Osteocyte (in vitro differentiated cells): Measurements from ENCODE around the gene CPA1. TPM values are rescaled to one million over a fixed set of nuclear protein-coding genes. Genes with fewer than 3 reads are reported as not detected.

Source experiments
- DNase-seq: peaks from one replicate; pipeline ENCODE4 v3.0.0; 2021; ENCODE audit warnings: mixed read lengths; ENCODE audit not compliant: unreplicated experiment; ENCODE audit errors: extremely low spot score
- H3K27ac Mint-ChIP-seq: one replicate; pipeline ENCODE4 v1.8.0; 2021; ENCODE audit warnings: mild to moderate bottlenecking, mixed read lengths; ENCODE audit not compliant: unreplicated experiment
- H3K27me3 Mint-ChIP-seq: one replicate; pipeline ENCODE4 v1.8.0; 2021; ENCODE audit warnings: mixed read lengths; ENCODE audit not compliant: unreplicated experiment
- H3K36me3 Mint-ChIP-seq: one replicate; pipeline ENCODE4 v1.8.0; 2021; ENCODE audit warnings: mixed read lengths; ENCODE audit not compliant: unreplicated experiment
- H3K4me1 Mint-ChIP-seq: one replicate; pipeline ENCODE4 v1.8.0; 2021; ENCODE audit warnings: mixed read lengths; ENCODE audit not compliant: unreplicated experiment
- H3K4me3 Mint-ChIP-seq: one replicate; pipeline ENCODE4 v1.8.0; 2021; ENCODE audit warnings: mild to moderate bottlenecking, moderate library complexity, mixed read lengths; ENCODE audit not compliant: unreplicated experiment
- H3K9me3 Mint-ChIP-seq: one replicate; pipeline ENCODE4 v1.8.0; 2021; ENCODE audit warnings: mixed read lengths; ENCODE audit not compliant: unreplicated experiment
- total RNA-seq: library from RNA; stranded (reverse); gene quantifications from 2 replicates; pipeline ENCODE4 v1.2.1, GENCODE V29; 2021
- TF ChIP-seq, protein P1 (sequence below): fragments of 200-600 bp; sonication (generic); IDR thresholded peaks from 2 replicates; pipeline ENCODE4 v1.5.0; 2021; ENCODE audit warnings: antibody characterized with exemption, mild to moderate bottlenecking, moderate library complexity

CPA1 gene
- total RNA-seq, 1 donor from 2014 or later = not detected

DNA sequence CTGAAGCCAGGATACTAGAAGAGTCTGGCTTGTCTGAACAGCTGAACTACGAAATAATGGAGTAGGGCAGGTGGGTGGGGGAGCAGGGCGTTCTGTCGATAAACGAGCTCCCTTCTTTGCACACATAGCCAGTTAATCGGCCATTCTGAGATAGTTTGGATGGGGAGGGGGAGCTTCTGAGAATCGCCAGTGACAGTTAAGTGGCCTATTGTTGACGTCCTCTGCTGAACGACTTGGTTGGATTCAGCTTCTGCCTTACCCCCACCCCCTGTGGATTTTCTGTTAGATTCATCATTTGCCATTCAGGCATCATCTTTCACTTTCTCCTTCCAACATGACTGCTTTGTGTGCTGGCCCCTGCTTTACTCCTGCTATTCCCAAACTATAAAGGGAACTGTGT, 35.2 kb upstream of the CPA1 start:
- TF ChIP-seq, protein P1, sequence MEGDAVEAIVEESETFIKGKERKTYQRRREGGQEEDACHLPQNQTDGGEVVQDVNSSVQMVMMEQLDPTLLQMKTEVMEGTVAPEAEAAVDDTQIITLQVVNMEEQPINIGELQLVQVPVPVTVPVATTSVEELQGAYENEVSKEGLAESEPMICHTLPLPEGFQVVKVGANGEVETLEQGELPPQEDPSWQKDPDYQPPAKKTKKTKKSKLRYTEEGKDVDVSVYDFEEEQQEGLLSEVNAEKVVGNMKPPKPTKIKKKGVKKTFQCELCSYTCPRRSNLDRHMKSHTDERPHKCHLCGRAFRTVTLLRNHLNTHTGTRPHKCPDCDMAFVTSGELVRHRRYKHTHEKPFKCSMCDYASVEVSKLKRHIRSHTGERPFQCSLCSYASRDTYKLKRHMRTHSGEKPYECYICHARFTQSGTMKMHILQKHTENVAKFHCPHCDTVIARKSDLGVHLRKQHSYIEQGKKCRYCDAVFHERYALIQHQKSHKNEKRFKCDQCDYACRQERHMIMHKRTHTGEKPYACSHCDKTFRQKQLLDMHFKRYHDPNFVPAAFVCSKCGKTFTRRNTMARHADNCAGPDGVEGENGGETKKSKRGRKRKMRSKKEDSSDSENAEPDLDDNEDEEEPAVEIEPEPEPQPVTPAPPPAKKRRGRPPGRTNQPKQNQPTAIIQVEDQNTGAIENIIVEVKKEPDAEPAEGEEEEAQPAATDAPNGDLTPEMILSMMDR = no peak
- no peak overlapping the region for H3K4me3 Mint-ChIP-seq
- no peaks in the 10 kb centered on the region for H3K27me3 Mint-ChIP-seq
- DNase-seq = no peak
- peaks cover 3% of the 10 kb centered on the region for H3K9me3 Mint-ChIP-seq
- H3K4me1 Mint-ChIP-seq = peaks cover 23% of the 10 kb centered on the region
- peak overlapping the region; percentile 42 for H3K27ac Mint-ChIP-seq
- H3K36me3 Mint-ChIP-seq = no peaks in the 10 kb centered on the region

DNA sequence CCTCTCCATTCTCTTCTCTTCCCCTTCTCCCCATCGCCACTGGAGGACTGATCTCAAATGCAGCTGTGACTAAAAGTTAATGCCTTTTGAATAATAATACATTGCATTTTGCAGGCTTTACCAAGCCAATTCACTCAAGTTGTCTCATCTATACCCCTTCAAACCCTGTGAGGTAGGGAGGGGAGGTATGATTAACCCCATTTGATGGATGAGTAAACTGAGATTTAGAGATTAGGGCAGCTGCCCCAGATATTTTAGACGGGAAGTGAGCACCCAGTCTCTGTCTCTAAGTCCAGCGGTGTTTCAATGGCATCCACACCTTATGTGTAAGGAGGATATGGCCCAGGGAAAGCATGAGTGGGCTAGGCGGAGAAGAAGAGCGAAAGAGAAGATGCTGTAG, 34.6 kb upstream of the CPA1 start:
- Mint-ChIP-seq H3K27me3 (no peaks in the 10 kb centered on the region), H3K27ac (peak overlapping the region; percentile 42), H3K4me1 (peaks cover 29% of the 10 kb centered on the region), H3K36me3 (no peaks in the 10 kb centered on the region), H3K4me3 (no peak overlapping the region), H3K9me3 (peaks cover 3% of the 10 kb centered on the region)
- no peak for DNase-seq
- TF ChIP-seq, protein P1 = no peak

DNA sequence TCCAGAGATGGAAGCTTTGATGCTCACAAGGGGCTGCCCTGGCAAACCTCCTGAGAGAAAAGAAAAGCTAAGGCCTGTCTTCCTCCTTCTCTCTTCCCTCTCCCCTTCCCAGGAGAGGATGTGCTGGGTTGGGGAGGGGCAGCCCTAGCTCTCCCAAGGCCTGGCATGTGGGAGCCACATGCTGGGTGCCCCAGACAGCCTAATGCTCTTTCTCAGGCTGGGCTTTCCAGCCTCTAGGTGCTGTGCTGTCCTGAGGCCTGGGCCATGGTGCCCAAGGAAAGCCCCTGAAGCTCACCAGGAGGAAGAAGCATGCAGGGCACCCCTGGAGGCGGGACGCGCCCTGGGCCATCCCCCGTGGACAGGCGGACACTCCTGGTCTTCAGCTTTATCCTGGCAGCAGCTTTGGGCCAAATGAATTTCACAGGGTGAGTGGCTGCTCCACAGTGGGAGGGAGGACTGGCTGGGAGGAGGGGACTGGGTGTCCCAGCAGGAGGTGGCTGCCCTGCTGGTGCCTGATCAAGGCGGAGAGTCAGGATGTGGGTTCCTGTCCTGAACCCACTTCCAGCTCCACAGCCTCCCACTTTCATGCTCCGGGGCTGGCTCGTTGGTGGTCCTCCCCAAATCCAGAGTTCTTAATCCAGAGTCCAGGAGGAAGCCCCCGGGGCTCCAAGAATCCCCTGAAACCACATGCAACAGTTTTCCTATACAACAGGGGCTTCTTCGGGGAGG, 34.0 kb upstream of the CPA1 start:
- H3K27ac Mint-ChIP-seq = no peak overlapping the region

DNA sequence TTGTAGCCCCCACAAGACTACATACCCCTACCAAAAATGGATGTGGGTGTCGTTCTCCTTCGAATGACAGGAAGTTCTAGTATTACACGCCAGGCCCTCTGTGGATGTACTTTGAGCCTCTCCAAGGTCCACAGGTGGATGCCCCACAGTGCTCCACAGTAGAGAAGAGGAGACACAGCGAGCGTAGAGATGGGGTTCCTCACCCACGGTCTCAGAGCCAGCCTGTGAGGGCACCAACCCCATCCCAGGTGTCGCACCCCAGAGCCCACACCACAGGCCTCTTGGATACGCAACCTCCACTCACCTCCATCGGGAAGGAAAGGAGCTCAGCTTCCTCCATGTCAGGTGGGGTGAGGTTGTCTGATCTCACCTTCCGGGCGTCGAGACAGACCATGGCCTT, 33.4 kb upstream of the CPA1 start:
- no peak for DNase-seq
- Mint-ChIP-seq H3K4me3 (no peak overlapping the region), H3K36me3 (no peaks in the 10 kb centered on the region), H3K4me1 (peaks cover 41% of the 10 kb centered on the region), H3K27ac (no peak overlapping the region), H3K27me3 (no peaks in the 10 kb centered on the region), H3K9me3 (no peaks in the 10 kb centered on the region)
- TF ChIP-seq, protein P1 = no peak

More for the DNA sequence above, 34.0 kb upstream of the CPA1 start:
- TF ChIP-seq, protein P1 = no peak
- no peaks in the 10 kb centered on the region for H3K36me3 Mint-ChIP-seq
- H3K27me3 Mint-ChIP-seq = no peaks in the 10 kb centered on the region
- H3K9me3 Mint-ChIP-seq = peaks cover 3% of the 10 kb centered on the region
- peaks cover 35% of the 10 kb centered on the region for H3K4me1 Mint-ChIP-seq
- H3K4me3 Mint-ChIP-seq = no peak overlapping the region
- no peak for DNase-seq

DNA sequence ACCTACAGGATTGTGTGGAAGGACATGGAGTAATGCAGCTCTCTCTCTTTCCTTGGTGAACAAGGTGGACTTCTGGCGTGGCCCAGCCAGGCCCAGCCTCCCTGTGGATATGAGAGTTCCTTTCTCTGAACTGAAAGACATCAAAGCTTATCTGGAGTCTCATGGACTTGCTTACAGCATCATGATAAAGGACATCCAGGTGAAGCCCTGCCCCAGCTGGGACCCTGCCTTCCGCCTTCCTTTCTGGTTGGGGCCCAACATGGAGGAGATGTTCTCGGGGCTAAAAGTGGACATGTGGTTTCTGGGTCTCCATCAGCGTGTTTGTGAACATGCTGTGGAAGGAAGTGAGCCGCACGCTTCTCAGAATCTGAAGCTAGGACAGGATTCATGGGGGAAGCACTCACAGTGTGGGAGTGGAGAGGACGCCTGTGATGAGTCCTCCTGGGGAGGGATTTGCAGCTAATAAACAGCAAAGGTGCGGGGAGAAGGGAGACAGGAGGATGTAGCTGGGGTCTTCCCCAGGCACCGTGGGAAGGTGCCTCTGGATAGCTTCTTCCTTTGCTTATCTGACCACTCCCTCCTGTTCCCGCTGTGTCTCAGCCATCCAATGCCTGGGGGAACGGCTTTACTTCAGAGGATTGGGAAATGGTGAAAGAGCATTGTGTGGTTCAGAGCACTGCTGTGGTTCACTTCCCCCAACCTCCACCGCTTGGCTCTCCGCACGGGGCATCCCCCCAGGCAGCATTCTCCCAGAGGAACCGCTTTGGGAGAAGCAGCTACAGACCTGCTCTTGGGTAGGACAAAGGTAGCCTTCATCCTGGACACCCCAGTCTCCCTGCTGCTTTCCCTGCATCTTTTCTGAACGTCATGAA, 30.1 kb upstream of the CPA1 start:
- H3K27me3 Mint-ChIP-seq = no peaks in the 10 kb centered on the region
- no peaks in the 10 kb centered on the region for H3K36me3 Mint-ChIP-seq
- H3K9me3 Mint-ChIP-seq = no peaks in the 10 kb centered on the region
- H3K4me3 Mint-ChIP-seq = no peak overlapping the region
- no peak for DNase-seq
- peaks cover 61% of the 10 kb centered on the region for H3K4me1 Mint-ChIP-seq
- TF ChIP-seq, protein P1 = no peak
- H3K27ac Mint-ChIP-seq = peak overlapping the region; percentile 90
